ENCODE measurements around the gene MYRF.

DNA sequence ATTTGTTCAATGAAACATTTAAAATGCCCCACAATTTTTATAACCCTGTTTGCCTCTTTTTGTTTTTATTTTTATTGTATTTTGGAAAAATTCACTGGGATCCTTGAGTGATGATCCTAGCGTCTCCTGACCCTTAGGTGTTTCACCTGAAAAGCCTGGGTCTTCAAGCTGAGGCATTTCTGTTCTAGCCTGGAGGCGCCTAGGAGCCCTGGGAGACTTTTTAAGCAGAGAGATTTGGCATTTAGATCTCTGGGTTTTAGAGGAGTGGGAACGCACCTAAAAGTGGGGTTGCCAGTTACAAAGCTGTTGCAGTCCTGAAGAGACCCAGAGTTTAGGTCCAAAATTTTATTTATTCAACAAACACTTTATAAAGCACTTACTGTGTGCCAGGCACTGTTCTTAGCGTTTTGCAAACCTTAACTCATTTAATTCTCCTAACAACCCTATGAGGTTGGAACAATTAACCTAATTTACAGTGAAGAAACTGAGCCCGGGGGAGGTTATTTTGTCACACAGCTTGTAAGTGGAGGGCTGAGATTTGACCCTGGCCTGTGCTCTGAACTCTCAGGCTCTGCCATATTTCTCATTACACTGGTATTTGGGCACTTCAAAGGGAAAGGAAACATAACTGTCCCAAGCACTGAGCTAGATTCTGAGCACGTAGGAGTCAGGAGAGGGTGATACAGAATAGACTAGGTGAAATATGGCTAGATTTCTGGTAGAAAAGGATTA is 65.2 kb downstream of the MYRF start:
- TF ChIP-seq POLR2AphosphoS5 (IDR thresholded peaks at IDR 0.05), result no peak
- TF ChIP-seq, protein P1, sequence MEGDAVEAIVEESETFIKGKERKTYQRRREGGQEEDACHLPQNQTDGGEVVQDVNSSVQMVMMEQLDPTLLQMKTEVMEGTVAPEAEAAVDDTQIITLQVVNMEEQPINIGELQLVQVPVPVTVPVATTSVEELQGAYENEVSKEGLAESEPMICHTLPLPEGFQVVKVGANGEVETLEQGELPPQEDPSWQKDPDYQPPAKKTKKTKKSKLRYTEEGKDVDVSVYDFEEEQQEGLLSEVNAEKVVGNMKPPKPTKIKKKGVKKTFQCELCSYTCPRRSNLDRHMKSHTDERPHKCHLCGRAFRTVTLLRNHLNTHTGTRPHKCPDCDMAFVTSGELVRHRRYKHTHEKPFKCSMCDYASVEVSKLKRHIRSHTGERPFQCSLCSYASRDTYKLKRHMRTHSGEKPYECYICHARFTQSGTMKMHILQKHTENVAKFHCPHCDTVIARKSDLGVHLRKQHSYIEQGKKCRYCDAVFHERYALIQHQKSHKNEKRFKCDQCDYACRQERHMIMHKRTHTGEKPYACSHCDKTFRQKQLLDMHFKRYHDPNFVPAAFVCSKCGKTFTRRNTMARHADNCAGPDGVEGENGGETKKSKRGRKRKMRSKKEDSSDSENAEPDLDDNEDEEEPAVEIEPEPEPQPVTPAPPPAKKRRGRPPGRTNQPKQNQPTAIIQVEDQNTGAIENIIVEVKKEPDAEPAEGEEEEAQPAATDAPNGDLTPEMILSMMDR (IDR thresholded peaks at IDR 0.05), result no peak
- TF ChIP-seq POLR2A (IDR thresholded peaks at IDR 0.05), result no peak
